Endodermal cell (in vitro differentiated cells): Measurements from ENCODE around the gene TMIE. TPM values are rescaled to one million over a fixed set of nuclear protein-coding genes. Genes with fewer than 3 reads are reported as not detected.

ENCODE experiments used
- DNase-seq: peaks from one replicate; pipeline ENCODE4 v3.0.0-alpha.2; 2017
- H3K27ac ChIP-seq: 2 replicates; pipeline ENCODE4 v1.5.1; 2013; ENCODE audit warnings: mild to moderate bottlenecking, low read depth, low read length, moderate library complexity
- H3K27me3 ChIP-seq: 2 replicates; pipeline ENCODE4 v1.6.1; 2013; ENCODE audit warnings: mild to moderate bottlenecking, low read length, moderate library complexity; ENCODE audit not compliant: insufficient read depth, control insufficient read depth, poor library complexity, severe bottlenecking
- H3K36me3 ChIP-seq: 2 replicates; pipeline ENCODE4 v1.7.0; 2013; ENCODE audit warnings: mild to moderate bottlenecking, low read length, moderate library complexity; ENCODE audit not compliant: control insufficient read depth, insufficient read depth
- H3K4me1 ChIP-seq: one replicate; pipeline ENCODE4 v1.7.0; 2013; ENCODE audit warnings: low read length; ENCODE audit not compliant: control insufficient read depth, insufficient read depth
- H3K4me3 ChIP-seq: 2 replicates; pipeline ENCODE4 v1.5.1; 2013; ENCODE audit warnings: mild to moderate bottlenecking, low read length, moderate library complexity
- H3K9ac ChIP-seq: 2 replicates; pipeline ENCODE4 v1.6.1; 2013; ENCODE audit warnings: mild to moderate bottlenecking, low read length, moderate library complexity; ENCODE audit not compliant: poor library complexity, severe bottlenecking; ENCODE audit errors: extremely low read depth
- H3K9me3 ChIP-seq: 2 replicates; pipeline ENCODE4 v1.6.1; 2013; ENCODE audit warnings: mild to moderate bottlenecking, low read length, moderate library complexity; ENCODE audit not compliant: control insufficient read depth
- H3K27ac Mint-ChIP-seq: 2 replicates; pipeline ENCODE4 v1.8.0; 2020; ENCODE audit warnings: mixed read lengths
- H3K27me3 Mint-ChIP-seq: 2 replicates; pipeline ENCODE4 v1.8.0; 2021; ENCODE audit warnings: mild to moderate bottlenecking, mixed read lengths; ENCODE audit not compliant: insufficient read depth
- H3K36me3 Mint-ChIP-seq: 2 replicates; pipeline ENCODE4 v1.8.0; 2020; ENCODE audit warnings: low read depth, mixed read lengths
- H3K4me1 Mint-ChIP-seq: 2 replicates; pipeline ENCODE4 v1.8.0; 2020; ENCODE audit warnings: mixed read lengths
- H3K4me3 Mint-ChIP-seq: 2 replicates; pipeline ENCODE4 v1.8.0; 2020; ENCODE audit warnings: mild to moderate bottlenecking, moderate library complexity, mixed read lengths
- H3K9me3 Mint-ChIP-seq: 2 replicates; pipeline ENCODE4 v1.8.0; 2020; ENCODE audit warnings: mild to moderate bottlenecking, mixed read lengths
- WGBS, 2 experiments: methylation state at CpG; one replicate each; pipeline versions ENCODE4 v1.1.5 to v1.1.7; 2013; ENCODE audit warnings: missing lambda C conversion rate in 2 of 2, mixed read lengths in 1 of 2; ENCODE audit not compliant: insufficient coverage in 1 of 2, insufficient read length in 1 of 2; 5-methylcytosine and 5-hydroxymethylcytosine counted together
- total RNA-seq, 2 donors: library from RNA; stranded (reverse); fragmentation: NEBNext Ultra II Directional in 1 of 2; extraction: Animal tissue kit (Norgen Biotek cat#: 25700) in 1 of 2; gene quantifications; 2 replicates in 1 of 2; 3 replicates in 1 of 2; pipeline ENCODE4 v1.2.1, GENCODE V29; 2021
- TF ChIP-seq, protein P1 (sequence below): fragments of 200-600 bp; sonication (generic); conservative IDR thresholded peaks from 2 replicates; pipeline ENCODE4 v1.5.0; 2021; ENCODE audit warnings: antibody characterized with exemption, mild to moderate bottlenecking

Gene TMIE
- total RNA-seq, 2 donors from 2014 or later, result 1.0 to 1.1 TPM

DNA sequence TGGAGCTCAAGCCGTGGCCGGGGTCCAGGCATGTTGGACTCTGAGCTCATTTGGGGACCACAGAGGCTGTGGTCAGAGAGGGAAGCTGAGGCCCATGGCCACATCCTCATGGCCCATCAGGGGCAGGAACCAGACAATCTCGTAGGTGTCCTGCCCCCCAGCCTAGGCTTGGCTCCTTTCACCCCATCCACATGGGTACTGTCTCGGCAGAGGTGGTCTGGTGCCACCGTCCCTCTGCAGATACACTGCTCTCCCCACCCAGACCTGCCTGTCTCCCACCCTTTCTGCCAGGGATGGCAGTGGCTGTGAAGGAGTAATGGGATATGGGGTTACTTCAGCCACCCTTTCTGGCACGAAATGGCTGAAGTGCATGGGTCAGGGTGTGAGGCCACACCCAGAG is 8.5 kb downstream of the TMIE start:
- DNase-seq, result peak; percentile 18
- H3K36me3 ChIP-seq, result no peaks in the 10 kb centered on the region
- Mint-ChIP-seq H3K27me3 (no peaks in the 10 kb centered on the region), H3K4me1 (no peaks in the 10 kb centered on the region), H3K9me3 (no peaks in the 10 kb centered on the region), H3K27ac (no peak overlapping the region), H3K36me3 (no peaks in the 10 kb centered on the region), H3K4me3 (no peak overlapping the region)
- H3K9me3 ChIP-seq, result no peaks in the 10 kb centered on the region
- H3K4me3 ChIP-seq, result no peak overlapping the region
- no peak overlapping the region for H3K27ac ChIP-seq
- 95% methylated on average over 6 of the region's 6 CpGs; no CpG with 5 or more reads in 1 of the 2 experiments for WGBS, 2 experiments
- no peaks in the 10 kb centered on the region for H3K4me1 ChIP-seq
- TF ChIP-seq, protein P1, sequence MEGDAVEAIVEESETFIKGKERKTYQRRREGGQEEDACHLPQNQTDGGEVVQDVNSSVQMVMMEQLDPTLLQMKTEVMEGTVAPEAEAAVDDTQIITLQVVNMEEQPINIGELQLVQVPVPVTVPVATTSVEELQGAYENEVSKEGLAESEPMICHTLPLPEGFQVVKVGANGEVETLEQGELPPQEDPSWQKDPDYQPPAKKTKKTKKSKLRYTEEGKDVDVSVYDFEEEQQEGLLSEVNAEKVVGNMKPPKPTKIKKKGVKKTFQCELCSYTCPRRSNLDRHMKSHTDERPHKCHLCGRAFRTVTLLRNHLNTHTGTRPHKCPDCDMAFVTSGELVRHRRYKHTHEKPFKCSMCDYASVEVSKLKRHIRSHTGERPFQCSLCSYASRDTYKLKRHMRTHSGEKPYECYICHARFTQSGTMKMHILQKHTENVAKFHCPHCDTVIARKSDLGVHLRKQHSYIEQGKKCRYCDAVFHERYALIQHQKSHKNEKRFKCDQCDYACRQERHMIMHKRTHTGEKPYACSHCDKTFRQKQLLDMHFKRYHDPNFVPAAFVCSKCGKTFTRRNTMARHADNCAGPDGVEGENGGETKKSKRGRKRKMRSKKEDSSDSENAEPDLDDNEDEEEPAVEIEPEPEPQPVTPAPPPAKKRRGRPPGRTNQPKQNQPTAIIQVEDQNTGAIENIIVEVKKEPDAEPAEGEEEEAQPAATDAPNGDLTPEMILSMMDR, result no peak
- no peaks in the 10 kb centered on the region for H3K27me3 ChIP-seq
- H3K9ac ChIP-seq, result no peak overlapping the region

DNA sequence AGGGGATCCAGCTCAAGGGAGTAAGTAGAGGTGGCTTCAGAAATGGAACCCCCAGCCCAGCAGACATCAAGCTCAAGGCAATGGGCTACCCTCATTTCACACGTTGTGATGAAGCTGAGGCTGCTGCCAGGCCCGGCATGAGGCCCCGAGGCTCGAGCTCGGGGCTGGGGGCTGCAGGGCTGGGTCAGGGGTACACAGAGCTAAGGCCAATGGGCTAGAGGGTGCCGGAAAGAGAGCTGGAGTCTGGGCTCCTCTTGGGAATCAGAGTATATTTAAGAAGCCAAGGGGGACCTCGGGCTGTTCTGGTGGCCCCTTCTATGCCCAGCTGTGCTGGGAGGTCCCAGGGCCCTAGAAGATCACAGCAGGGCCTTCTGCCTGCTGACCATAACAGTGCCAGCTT is 9.0 kb downstream of the TMIE start:
- Mint-ChIP-seq H3K27ac (no peak overlapping the region), H3K36me3 (no peaks in the 10 kb centered on the region), H3K4me3 (no peak overlapping the region), H3K4me1 (no peaks in the 10 kb centered on the region), H3K9me3 (no peaks in the 10 kb centered on the region), H3K27me3 (peaks cover 2% of the 10 kb centered on the region)
- no peaks in the 10 kb centered on the region for H3K9me3 ChIP-seq
- H3K27me3 ChIP-seq, result no peaks in the 10 kb centered on the region
- TF ChIP-seq, protein P1, result no peak
- H3K9ac ChIP-seq, result no peak overlapping the region
- 88 to 89% methylated on average over 1 to 7 of the region's 7 CpGs for WGBS, 2 experiments
- peak; percentile 38 for DNase-seq
- H3K36me3 ChIP-seq, result no peaks in the 10 kb centered on the region
- no peak overlapping the region for H3K4me3 ChIP-seq
- H3K4me1 ChIP-seq, result no peaks in the 10 kb centered on the region
- no peak overlapping the region for H3K27ac ChIP-seq

DNA sequence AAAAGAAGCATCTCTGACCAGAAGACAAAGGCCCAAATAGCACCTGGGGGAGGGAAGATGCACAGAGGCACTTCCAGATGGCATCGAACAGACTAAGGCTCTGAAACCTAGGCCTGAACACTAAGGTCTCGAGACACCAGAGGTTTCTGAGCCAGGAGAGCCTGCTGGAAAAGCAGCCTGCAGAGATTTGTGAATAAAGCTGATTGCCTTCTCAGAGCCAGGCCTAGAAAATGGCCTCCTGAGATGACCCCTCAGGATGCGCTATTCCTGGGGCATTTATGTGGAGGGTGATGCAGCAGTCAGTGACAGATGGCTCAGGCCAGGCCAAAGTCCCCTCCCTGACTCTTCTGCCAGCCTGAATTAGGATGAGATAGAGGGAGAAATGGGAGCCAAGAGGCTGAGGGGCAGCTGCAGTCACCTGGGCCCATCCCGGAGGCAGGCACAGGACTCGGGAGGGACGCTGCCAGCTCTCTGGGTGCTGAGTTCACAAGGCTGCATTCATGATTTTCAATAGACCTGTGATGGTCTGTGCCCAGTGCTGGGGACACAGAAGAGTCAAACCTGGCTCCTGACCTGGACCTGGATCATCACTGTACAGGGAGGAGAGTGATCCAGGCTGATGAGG is 9.6 kb downstream of the TMIE start:
- Histone ChIP-seq H3K9ac (no peak overlapping the region), H3K4me1 (no peaks in the 10 kb centered on the region), H3K36me3 (no peaks in the 10 kb centered on the region), H3K27me3 (no peaks in the 10 kb centered on the region), H3K27ac (no peak overlapping the region), H3K4me3 (no peak overlapping the region), H3K9me3 (no peaks in the 10 kb centered on the region)
- TF ChIP-seq, protein P1, result no peak
- peak; percentile 24 for DNase-seq
- no peaks in the 10 kb centered on the region for H3K4me1 Mint-ChIP-seq
- H3K9me3 Mint-ChIP-seq, result no peaks in the 10 kb centered on the region
- H3K27ac Mint-ChIP-seq, result no peak overlapping the region
- WGBS, 2 experiments, result 93 to 98% methylated on average over 5 to 6 of the region's 6 CpGs
- H3K4me3 Mint-ChIP-seq, result no peak overlapping the region
- no peaks in the 10 kb centered on the region for H3K36me3 Mint-ChIP-seq
- peaks cover 2% of the 10 kb centered on the region for H3K27me3 Mint-ChIP-seq
